SK-N-SH (cell line): Measurements from ENCODE around the gene IZUMO4.

Experiments used
- CTCF ChIP-seq: fragments of 200-600 bp; sonication (generic); IDR thresholded peaks from 2 replicates; pipeline ENCODE4 v1.6.1; 2017; ENCODE audit warnings: antibody characterized with exemption, mild to moderate bottlenecking, moderate library complexity
- MXI1 ChIP-seq: IDR thresholded peaks from 2 replicates; pipeline ENCODE4 v1.6.1; 2012; ENCODE audit warnings: mild to moderate bottlenecking, low read depth, low read length, improper control_type of control experiment
- POLR2AphosphoS5 ChIP-seq: IDR thresholded peaks from 2 replicates; pipeline ENCODE4 v1.6.1; 2012; ENCODE audit warnings: low read depth, low read length
- REST ChIP-seq: IDR thresholded peaks from 2 replicates; pipeline ENCODE4 v1.6.1; 2012; ENCODE audit warnings: mild to moderate bottlenecking, low read depth, low read length, moderate library complexity
- USF1 ChIP-seq: IDR thresholded peaks from 2 replicates; pipeline ENCODE4 v1.4.0; 2012; ENCODE audit warnings: low read depth, borderline replicate concordance

- no peak for TF ChIP-seq CTCF
- TF ChIP-seq USF1, result no peak
- no peak for TF ChIP-seq REST
- TF ChIP-seq MXI1, result no peak
- TF ChIP-seq POLR2AphosphoS5, result no peak
These were observed 629 bp downstream of the IZUMO4 start for GRCh38 chr19:2097203-2097885.
